ENCODE data around the gene SH3BP1. TPM values are rescaled to one million over a fixed set of nuclear protein-coding genes. Genes with fewer than 3 reads are reported as not detected.

The SH3BP1 gene
- total and polyA plus RNA-seq, 2 of the 13 experiments (the other 11 are each of a cell fraction or from before 2014, with no cell fraction given): 8.4 to 18.5 TPM

DNA sequence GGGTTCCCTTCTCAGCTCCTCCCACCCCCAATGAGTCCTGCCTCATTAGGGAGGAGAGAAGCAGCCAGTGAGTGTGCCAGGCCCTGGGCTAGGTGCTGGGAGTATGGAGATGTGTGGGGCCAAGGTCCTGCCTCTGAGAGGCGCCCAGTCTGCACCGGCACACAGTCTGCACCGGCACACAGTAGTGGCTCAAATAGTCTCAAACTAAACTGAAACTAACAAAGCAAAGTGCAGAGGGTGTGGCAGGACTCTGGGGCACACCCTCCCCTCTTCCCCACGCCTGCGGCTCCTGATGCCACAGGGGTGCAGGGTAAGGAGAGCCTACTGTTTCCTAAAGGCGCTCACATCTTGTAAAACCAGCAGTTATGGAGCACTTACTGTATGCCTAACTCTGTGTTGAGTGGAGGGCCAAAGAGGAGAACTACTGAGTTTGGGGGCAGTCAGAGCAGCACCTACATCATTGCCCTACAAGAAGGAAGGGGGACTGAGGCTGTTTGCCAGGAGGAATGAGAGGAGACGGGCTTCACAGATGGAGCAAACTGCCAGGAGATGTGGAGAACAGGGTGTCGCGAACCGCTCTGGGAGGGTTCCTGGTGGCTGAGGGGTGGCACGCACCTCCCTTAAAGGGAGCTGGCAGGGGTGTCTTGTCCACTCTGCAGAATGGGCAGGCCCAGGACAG lies 939 bp upstream of the SH3BP1 start (continued):
- TF ChIP-seq, protein P1, sequence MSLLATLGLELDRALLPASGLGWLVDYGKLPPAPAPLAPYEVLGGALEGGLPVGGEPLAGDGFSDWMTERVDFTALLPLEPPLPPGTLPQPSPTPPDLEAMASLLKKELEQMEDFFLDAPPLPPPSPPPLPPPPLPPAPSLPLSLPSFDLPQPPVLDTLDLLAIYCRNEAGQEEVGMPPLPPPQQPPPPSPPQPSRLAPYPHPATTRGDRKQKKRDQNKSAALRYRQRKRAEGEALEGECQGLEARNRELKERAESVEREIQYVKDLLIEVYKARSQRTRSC (CRISPR knock-in tag; IDR thresholded peaks at IDR 0.05; ENCODE audit: low read depth): no peak
- peak; percentile 54; the same call in 1 of the 2 replicates for TF ChIP-seq POLR2G (IDR thresholded peaks at IDR 0.05; ENCODE audit: low read depth, low read length)
- no peak for TF ChIP-seq YEATS2 (CRISPR knock-in tag; IDR thresholded peaks at IDR 0.05; ENCODE audit: borderline replicate concordance)
- TF ChIP-seq, protein P2, sequence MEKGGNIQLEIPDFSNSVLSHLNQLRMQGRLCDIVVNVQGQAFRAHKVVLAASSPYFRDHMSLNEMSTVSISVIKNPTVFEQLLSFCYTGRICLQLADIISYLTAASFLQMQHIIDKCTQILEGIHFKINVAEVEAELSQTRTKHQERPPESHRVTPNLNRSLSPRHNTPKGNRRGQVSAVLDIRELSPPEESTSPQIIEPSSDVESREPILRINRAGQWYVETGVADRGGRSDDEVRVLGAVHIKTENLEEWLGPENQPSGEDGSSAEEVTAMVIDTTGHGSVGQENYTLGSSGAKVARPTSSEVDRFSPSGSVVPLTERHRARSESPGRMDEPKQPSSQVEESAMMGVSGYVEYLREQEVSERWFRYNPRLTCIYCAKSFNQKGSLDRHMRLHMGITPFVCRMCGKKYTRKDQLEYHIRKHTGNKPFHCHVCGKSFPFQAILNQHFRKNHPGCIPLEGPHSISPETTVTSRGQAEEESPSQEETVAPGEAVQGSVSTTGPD (CRISPR knock-in tag; IDR thresholded peaks at IDR 0.05): no peak
- 0 out of 2 replicates have a peak, but pooled peaks have one; percentile 37 for TF ChIP-seq FOXA3 (CRISPR knock-in tag; IDR thresholded peaks at IDR 0.05)
- 0 out of 2 replicates have a peak, but pooled peaks have one; percentile 42 for TF ChIP-seq KLF9 (CRISPR knock-in tag; IDR thresholded peaks at IDR 0.05; ENCODE audit: low read depth)
- TF ChIP-seq ZNF788 (CRISPR knock-in tag; IDR thresholded peaks at IDR 0.05; ENCODE audit: borderline replicate concordance): peak; percentile 80; the same call in 1 of the 2 replicates
- TF ChIP-seq CAMTA2 (CRISPR knock-in tag; IDR thresholded peaks at IDR 0.05; ENCODE audit: borderline replicate concordance): 0 out of 2 replicates have a peak, but pooled peaks have one; percentile 59
- TF ChIP-seq BRF2 (CRISPR knock-in tag; IDR thresholded peaks at IDR 0.05): no peak
- TF ChIP-seq ZNF878 (CRISPR knock-in tag; IDR thresholded peaks at IDR 0.05): no peak
- TF ChIP-seq, protein P3, sequence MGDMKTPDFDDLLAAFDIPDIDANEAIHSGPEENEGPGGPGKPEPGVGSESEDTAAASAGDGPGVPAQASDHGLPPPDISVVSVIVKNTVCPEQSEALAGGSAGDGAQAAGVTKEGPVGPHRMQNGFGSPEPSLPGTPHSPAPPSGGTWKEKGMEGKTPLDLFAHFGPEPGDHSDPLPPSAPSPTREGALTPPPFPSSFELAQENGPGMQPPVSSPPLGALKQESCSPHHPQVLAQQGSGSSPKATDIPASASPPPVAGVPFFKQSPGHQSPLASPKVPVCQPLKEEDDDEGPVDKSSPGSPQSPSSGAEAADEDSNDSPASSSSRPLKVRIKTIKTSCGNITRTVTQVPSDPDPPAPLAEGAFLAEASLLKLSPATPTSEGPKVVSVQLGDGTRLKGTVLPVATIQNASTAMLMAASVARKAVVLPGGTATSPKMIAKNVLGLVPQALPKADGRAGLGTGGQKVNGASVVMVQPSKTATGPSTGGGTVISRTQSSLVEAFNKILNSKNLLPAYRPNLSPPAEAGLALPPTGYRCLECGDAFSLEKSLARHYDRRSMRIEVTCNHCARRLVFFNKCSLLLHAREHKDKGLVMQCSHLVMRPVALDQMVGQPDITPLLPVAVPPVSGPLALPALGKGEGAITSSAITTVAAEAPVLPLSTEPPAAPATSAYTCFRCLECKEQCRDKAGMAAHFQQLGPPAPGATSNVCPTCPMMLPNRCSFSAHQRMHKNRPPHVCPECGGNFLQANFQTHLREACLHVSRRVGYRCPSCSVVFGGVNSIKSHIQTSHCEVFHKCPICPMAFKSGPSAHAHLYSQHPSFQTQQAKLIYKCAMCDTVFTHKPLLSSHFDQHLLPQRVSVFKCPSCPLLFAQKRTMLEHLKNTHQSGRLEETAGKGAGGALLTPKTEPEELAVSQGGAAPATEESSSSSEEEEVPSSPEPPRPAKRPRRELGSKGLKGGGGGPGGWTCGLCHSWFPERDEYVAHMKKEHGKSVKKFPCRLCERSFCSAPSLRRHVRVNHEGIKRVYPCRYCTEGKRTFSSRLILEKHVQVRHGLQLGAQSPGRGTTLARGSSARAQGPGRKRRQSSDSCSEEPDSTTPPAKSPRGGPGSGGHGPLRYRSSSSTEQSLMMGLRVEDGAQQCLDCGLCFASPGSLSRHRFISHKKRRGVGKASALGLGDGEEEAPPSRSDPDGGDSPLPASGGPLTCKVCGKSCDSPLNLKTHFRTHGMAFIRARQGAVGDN (CRISPR knock-in tag; IDR thresholded peaks at IDR 0.05): peak; percentile 57
- TF ChIP-seq BORCS8-MEF2B (CRISPR knock-in tag; IDR thresholded peaks at IDR 0.05): no peak
- TF ChIP-seq, protein P4, sequence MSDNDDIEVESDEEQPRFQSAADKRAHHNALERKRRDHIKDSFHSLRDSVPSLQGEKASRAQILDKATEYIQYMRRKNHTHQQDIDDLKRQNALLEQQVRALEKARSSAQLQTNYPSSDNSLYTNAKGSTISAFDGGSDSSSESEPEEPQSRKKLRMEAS (IDR thresholded peaks at IDR 0.05): peak; percentile 16; the same call in 1 of the 2 replicates
- TF ChIP-seq ZNF652 (CRISPR knock-in tag; IDR thresholded peaks at IDR 0.05; ENCODE audit: borderline replicate concordance, low read depth): no peak
- TF ChIP-seq ZNF234 (CRISPR knock-in tag; conservative IDR thresholded peaks at IDR 0.05): no peak
- no peak for TF ChIP-seq ZNF30 (CRISPR knock-in tag; IDR thresholded peaks at IDR 0.05)
- TF ChIP-seq ZNF33A (CRISPR knock-in tag; IDR thresholded peaks at IDR 0.05; ENCODE audit: borderline replicate concordance): no peak
- TF ChIP-seq ZBTB20 (CRISPR knock-in tag; IDR thresholded peaks at IDR 0.05; ENCODE audit: borderline replicate concordance, low read depth): no peak
- TF ChIP-seq POLR2AphosphoS2 (IDR thresholded peaks at IDR 0.05; ENCODE audit: low read depth, low read length): 0 out of 2 replicates have a peak, but pooled peaks have one; percentile 40
- no peak for TF ChIP-seq ZNF235 (CRISPR knock-in tag; IDR thresholded peaks at IDR 0.05; ENCODE audit: borderline replicate concordance)
- no peak for TF ChIP-seq MBD4 (IDR thresholded peaks at IDR 0.05; ENCODE audit: borderline replicate concordance, low read length)

Data from HepG2 (cell line).